ENCODE data around the gene TUBB1. TPM values are rescaled to one million over a fixed set of nuclear protein-coding genes. Genes with fewer than 3 reads are reported as not detected.
"Not testable (repeated sequence)": the region's sequence is repeated elsewhere in the genome, so short reads cannot be mapped to it uniquely, and the experiment has no call there.

Gene TUBB1
- total and polyA plus RNA-seq, 8 donors = 0.04 to 1.2 (median 0.14) TPM; not detected in 1

GRCh38 chr20:58980711-58981627, 38.3 kb upstream of the TUBB1 start, which contains the start of gene NELFCD:
Gene NELFCD, plus strand, starts transcription at chr20:58981256. Its CDS starts 54 bp downstream, at chr20:58981310.
- intact Hi-C loops (cut with DNase I) = no loop called here
- FAIRE-seq = no peak
- ATAC-seq = peak; percentile 95 to 97 (median 96)
- H3K27ac ChIP-seq = peak within 1 kb of the TSS; percentile 35 to 82 (median 66)
- TF ChIP-seq CTCF (IDR thresholded peaks at IDR 0.05) = no peak
- peaks cover 0 to 7% (median 0%) of the 10 kb centered on the region in 3 donors for H3K4me1 ChIP-seq
- DNase-seq = peak; percentile 84 to 99 (median 94)
- no peaks in the 10 kb centered on the region for H3K27me3 ChIP-seq
- peak within 1 kb of the TSS; percentile 55 to 76 (median 68) for H3K4me3 ChIP-seq
- no peaks in the 10 kb centered on the region for H3K9me3 ChIP-seq
- WGBS, 2 donors = 5 to 10% methylated on average over 66 to 109 of the region's 109 CpGs
- H3K36me3 ChIP-seq = no peaks in the 10 kb centered on the region

- no peak for FAIRE-seq
- DNase-seq = no peak
- Histone ChIP-seq H3K4me3 (peak overlapping the region; percentile 55 to 76 (median 68)), H3K36me3 (peaks cover 0 to 5% (median 0%) of the 10 kb centered on the region in 3 donors), H3K9me3 (no peaks in the 10 kb centered on the region), H3K27me3 (no peaks in the 10 kb centered on the region), H3K4me1 (peaks cover 0 to 7% (median 0%) of the 10 kb centered on the region in 3 donors), H3K27ac (peak overlapping the region in 2 of 4 donors; percentile 64 to 82)
- WGBS, 2 donors = 17 to 18% methylated on average over 29 of the region's 29 CpGs
- ATAC-seq = peak in 3 of 4 donors; percentile 4 to 11 (median 7)
- no peak for TF ChIP-seq CTCF (IDR thresholded peaks at IDR 0.05)
- intact Hi-C loops (cut with DNase I) = no loop called here
Measured at GRCh38 chr20:58981628-58982364, 37.4 kb upstream of the TUBB1 start.

- peaks cover 0 to 7% (median 0%) of the 10 kb centered on the region in 3 donors for H3K4me1 ChIP-seq
- no peak overlapping the region for H3K27ac ChIP-seq
- ATAC-seq (no peak), DNase-seq (no peak), FAIRE-seq (no peak)
- no peaks in the 10 kb centered on the region for H3K9me3 ChIP-seq
- H3K27me3 ChIP-seq = no peaks in the 10 kb centered on the region
- WGBS, 2 donors = 83 to 86% methylated on average over 12 of the region's 12 CpGs
- TF ChIP-seq CTCF (IDR thresholded peaks at IDR 0.05) = no peak
- H3K36me3 ChIP-seq = peaks cover 0 to 12% (median 4%) of the 10 kb centered on the region in 3 donors
- peak overlapping the region in 1 of 4 donors; percentile 71 for H3K4me3 ChIP-seq
- intact Hi-C loops (cut with DNase I) = no loop called here
Measured at GRCh38 chr20:58982406-58983114, 36.7 kb upstream of the TUBB1 start.

GRCh38 chr20:58983115-58983468, 36.1 kb upstream of the TUBB1 start:
- H3K4me3 ChIP-seq; ATAC-seq; FAIRE-seq; H3K27me3 ChIP-seq; H3K9me3 ChIP-seq; DNase-seq; H3K27ac ChIP-seq; H3K4me1 ChIP-seq; intact Hi-C loops (cut with DNase I): not testable (repeated sequence)
- H3K36me3 ChIP-seq = peaks cover 0 to 16% (median 4%) of the 10 kb centered on the region in 3 donors
- 94% methylated on average over 10 to 12 of the region's 12 CpGs for WGBS, 2 donors

- no peak for TF ChIP-seq CTCF (IDR thresholded peaks at IDR 0.05)
- H3K27me3 ChIP-seq = no peaks in the 10 kb centered on the region
- H3K4me3 ChIP-seq = no peak overlapping the region
- 81 to 89% methylated on average over 6 of the region's 6 CpGs for WGBS, 2 donors
- H3K9me3 ChIP-seq = no peaks in the 10 kb centered on the region
- no peak overlapping the region for H3K27ac ChIP-seq
- intact Hi-C loops (cut with DNase I) = no loop called here
- H3K4me1 ChIP-seq = peaks cover 0 to 7% (median 0%) of the 10 kb centered on the region in 3 donors
- peaks cover 4 to 31% (median 14%) of the 10 kb centered on the region in 3 donors for H3K36me3 ChIP-seq
- FAIRE-seq (no peak), ATAC-seq (no peak), DNase-seq (peak in 1 of 6 donors; percentile 12)
Measured at GRCh38 chr20:58984691-58985090, 34.5 kb upstream of the TUBB1 start.
